ENCODE data around the gene TMEM126B.
"Not testable (repeated sequence)": the region's sequence is repeated elsewhere in the genome, so short reads cannot be mapped to it uniquely, and the experiment has no call there.

The TMEM126B gene

GRCh38 chr11:85651118-85651517 is 22.7 kb downstream of the TMEM126B start:
- no peak for DNase-seq

- DNase-seq, result no peak
These were observed 24.5 kb downstream of the TMEM126B start for GRCh38 chr11:85652786-85653447.

- not testable (repeated sequence) for DNase-seq
These were observed 25.9 kb downstream of the TMEM126B start for GRCh38 chr11:85654343-85654742.

GRCh38 chr11:85656777-85657176 is 28.4 kb downstream of the TMEM126B start:
- no peak for DNase-seq

DNA sequence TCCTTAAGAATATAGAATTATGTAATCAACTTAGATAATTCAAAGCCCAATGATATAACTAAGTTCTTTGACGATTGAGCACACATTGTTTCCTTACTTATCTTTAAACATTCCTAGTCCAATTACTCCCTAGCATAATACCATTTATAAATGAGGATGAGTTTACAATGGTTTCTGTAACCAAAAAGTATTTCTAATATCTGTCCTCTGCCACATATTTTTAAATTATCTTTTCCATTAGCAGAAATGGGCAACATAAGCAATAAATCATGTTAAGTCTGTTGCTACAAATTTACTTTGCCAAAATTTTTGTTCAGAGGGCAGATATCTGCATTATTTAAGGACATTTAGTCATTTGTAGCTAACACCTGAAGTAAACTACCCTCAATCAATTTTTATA is 29.8 kb downstream of the TMEM126B start:
- no peak for DNase-seq

DNA sequence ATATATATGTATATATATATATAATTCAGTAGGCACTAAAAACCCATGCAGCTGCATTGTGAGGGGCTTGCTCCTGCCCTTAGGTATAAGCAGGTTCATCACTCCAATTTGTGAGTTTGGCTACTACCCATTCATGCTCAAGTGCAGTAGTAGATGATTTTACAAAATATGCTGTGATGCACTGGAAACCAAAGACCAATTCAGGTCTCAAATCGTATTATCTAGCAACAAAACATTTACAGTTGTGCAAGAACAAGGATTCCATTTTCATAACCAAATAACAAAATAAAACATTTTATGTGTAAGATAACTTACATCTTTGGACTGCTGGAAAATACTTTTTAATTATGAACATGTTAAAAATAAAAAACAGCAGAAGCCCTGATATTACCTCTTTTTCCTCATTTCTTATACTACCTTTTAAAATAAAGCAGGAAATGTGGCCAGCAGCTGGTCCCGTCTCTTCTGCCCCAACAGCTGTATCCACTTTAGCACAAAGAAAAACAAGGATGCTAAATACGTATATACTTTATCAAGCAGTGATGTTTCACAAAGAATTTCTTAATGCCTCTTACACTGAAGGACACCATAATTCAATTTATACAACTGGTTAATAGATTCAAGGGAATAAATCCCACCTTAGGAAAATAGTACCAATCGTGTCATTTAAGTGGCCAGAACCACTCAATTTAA is 33.7 kb downstream of the TMEM126B start:
- DNase-seq, result no peak

- no peak for DNase-seq
These were observed 34.8 kb downstream of the TMEM126B start for GRCh38 chr11:85663080-85663752.

GRCh38 chr11:85663753-85664614 is 35.6 kb downstream of the TMEM126B start:
- peak; percentile 74 for DNase-seq

DNA sequence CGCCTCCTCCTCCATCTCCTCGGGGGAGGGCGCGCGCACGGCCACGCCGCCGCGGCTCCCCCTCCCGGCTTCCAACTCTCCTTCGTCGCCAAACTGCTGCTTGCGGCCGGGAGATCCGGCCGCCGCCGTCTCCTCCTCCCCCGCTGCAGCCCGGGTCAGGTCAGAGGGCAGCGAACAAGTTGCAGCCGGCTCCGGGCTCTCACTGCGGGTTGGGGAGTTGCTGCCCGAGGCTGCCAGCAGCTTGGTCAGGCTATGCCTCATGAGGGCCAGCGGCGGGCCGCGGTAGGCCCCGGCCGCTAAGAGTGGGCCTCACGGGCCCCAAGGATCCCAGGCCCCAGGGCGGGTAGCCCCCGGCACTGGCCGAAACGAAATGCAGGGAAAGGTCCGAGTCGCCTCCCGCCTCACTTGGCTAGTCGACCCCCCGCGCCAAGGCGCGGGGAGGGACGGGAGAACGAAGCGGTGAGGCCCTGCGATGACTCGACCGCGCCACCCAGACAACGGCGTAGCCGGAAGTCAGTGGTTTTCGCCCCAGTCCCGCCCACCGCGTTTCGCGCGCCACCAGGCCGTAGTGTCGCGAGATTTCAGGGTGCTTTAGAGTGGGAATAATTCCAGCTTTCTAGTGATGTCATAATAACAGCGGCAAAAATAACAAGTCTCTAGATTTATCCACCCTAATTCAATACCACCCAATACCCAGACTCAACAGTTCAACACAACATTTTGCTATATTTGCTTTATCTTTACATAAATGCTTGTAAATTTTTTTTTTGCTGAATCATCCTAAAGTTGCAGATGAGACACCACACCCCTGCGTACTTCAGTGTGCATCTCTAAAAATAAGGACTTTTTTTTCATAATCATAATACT is 36.5 kb downstream of the TMEM126B start, which contains the start of gene CREBZF:
Gene CREBZF (minus strand): TSS at position 515 of the 867 bp plus-strand sequence. CDS start 254 bp downstream, at position 261.
- peak; percentile 97 for DNase-seq

GRCh38 chr11:85665733-85666132 is 37.3 kb downstream of the TMEM126B start:
- DNase-seq, result no peak

GRCh38 chr11:85666687-85667086 is 38.3 kb downstream of the TMEM126B start:
- DNase-seq, result no peak

DNA sequence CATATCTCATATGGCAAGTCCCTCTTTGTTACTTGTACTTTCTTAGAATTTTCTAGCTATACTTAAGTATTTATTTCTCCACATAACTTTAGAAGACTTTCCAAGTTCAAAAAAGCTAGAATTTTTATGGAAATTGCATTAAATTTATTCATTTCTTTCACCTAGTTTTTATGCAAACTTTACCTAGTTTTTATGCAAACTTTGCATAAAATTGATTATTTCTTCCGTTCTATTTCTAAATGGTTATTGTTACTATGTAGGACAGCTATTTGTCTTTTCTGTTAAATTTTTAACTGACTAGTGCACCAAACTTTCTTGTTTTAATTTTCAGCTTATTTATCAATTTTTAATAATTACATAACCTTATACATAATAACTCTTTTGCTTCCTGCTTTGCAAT is 39.8 kb downstream of the TMEM126B start:
- DNase-seq, result no peak

- not testable (repeated sequence) for DNase-seq
These were observed 42.7 kb downstream of the TMEM126B start for GRCh38 chr11:85670949-85671663.

GRCh38 chr11:85672105-85672902 is 43.9 kb downstream of the TMEM126B start:
- no peak for DNase-seq

DNA sequence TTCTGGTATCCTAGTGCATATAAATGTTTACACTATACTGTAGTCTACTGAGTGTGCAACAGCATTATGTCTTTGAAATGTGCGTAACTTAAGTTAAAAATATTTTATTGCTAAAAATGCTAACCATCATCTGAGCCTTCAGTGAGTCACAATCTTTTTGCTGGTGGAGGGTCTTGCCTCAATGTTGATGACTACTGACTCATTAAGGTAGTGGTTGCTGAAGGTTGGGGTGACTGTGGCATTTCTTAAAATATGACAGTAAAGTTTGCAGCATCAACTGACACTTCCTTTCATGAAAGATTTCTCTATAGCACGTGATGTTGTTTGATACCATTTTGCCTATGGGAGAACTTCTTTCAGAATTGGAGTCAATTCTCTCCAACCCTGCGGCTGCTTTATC is 45.0 kb downstream of the TMEM126B start:
- DNase-seq, result no peak

DNA sequence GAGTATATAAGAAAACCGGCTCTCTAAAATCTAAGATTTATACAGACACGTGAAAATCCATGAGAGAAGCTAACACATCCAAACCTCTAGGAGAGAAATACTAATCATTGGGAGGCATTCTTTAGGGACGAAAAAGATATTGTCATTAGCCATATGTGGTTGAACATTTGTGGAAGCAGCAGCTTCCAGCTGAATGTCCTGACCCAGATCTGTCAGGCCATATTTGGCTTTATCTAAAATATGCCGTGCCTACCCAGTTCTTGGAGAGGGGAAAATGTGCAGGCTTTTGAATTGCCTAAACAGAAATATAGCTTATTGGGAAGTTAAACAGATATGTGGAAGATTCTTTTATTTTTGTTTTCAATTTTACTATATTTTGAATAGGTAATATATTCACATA is 51.2 kb downstream of the TMEM126B start:
- no peak for DNase-seq

GRCh38 chr11:85680897-85681296 is 52.5 kb downstream of the TMEM126B start:
- no peak for DNase-seq

GRCh38 chr11:85682330-85683305 is 54.2 kb downstream of the TMEM126B start:
- DNase-seq, result no peak

All from KG1 (cell line).